Activated T-helper 1 cell treated with Interleukin-2 at 50 U/mL for 16 hours (primary cell): ENCODE measurements around the gene TPM1.

Source experiments
- DNase-seq: peaks from one replicate; pipeline ENCODE4 v3.0.0-alpha.2; 2020; ENCODE audit warnings: low read depth

TPM1 gene

GRCh38 chr15:63016234-63016633, 26.3 kb upstream of the TPM1 start:
- no peak for DNase-seq

DNA sequence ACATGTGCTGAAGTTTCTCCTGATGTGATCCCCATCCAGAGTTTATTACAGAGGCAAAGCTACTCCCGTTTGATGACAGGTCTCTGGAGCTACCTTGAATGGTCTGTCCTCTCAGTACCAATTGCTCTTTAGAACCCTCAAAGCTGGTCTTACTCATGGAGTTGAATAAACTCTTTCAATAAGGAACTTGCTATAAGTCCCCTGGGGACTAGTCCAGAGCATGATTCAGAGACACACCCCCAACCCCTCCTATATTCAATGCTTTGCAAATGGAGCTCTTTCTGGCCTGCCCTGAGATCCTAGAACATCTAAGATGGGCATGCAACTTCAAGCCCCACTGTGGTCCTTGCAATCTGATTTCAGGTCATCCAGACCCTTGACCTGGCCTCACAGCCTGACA, 23.9 kb upstream of the TPM1 start:
- DNase-seq, result no peak

DNA sequence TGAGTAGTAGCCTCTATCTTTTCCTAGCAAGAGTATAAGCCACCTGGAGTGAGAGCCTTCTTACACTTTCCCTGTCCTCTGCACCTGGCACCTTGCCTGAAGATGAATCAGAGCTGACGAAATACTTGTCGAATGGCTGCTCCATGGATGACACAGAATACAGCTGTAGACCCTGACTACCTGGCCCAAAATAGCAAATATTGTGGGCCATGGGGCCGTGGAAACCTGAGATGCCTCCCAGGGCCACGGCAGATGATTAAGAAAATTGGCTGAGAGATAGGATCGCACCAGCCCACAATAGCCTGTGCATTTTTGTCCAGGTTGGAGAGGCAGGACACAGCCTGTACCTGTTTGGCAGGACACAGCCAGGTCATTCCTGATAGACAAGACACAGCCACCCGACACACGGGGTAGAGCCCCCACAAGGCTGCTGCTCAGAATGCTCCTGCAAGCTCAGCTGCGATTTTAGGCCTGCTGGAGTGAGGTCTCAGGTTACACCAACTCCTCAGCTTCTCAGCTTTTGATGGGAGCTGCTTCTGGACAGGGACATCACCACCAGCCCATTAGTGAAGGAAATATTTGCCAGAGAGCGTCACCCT, 22.9 kb upstream of the TPM1 start:
- no peak for DNase-seq

DNA sequence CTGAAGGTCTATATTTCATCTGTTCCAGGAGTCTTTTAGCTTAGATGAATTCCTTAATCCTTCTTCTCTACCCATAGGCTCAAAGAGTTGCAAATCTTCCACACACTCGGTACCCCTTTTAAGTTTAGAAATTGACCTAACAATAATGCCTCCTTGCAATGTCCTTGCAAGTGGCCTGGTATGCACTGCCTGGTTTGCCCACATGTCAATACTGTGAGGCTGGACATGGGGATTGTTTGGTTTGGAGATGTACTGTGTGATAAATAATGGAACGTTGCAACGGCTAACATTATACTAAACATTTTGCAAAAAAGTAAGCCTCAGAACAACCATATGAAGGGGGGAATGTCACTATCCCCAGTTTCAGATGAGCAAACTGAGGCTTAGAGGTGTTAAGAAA, 22.4 kb upstream of the TPM1 start:
- no peak for DNase-seq

- DNase-seq, result no peak
Observed at GRCh38 chr15:63020759-63021430, 21.7 kb upstream of the TPM1 start.

DNA sequence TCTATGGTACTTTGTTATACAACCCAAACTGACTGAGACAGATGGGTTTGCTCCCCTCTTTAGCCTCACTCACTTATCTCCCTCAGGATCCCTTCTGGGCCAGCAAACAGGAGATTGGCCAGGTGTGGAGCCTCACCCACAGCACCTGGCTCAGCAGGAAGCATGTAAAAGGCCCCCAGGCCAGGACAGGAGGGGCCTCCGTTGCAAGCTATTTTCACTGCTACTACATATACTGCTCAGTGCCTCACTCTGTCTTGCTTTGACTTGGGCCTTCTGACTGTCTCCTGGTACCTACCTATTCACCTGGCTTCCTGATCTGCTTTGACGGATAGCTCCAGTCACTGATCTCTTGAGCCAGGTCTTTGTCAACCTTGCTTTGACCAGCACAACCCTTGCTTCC, 20.4 kb upstream of the TPM1 start:
- DNase-seq, result no peak

GRCh38 chr15:63022663-63023062, 19.9 kb upstream of the TPM1 start:
- DNase-seq, result no peak

GRCh38 chr15:63023351-63023945, 19.1 kb upstream of the TPM1 start:
- no peak for DNase-seq

GRCh38 chr15:63025460-63025859, 17.1 kb upstream of the TPM1 start:
- no peak for DNase-seq

DNA sequence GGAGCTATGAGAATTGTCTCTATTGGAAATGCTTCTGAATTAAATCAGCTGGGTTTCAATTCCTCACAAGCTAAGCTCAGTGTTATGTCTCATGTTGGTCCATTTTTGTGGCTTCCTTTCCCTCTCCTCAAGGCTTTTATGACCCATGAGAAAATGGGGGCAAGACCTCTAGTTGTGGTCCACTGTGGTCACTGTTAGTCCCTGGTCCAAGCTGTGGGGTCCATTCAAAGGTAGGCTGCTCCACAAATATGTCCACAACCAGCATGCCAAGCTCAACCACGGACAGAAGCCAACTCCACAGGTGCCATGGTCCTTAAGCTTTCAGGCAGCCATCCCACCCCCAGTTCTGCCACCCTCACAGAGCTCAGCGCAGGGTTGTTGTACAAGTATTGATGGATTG, 14.9 kb upstream of the TPM1 start:
- DNase-seq, result no peak

GRCh38 chr15:63028442-63029110, 14.0 kb upstream of the TPM1 start:
- DNase-seq, result no peak

GRCh38 chr15:63029676-63030075, 12.9 kb upstream of the TPM1 start:
- DNase-seq, result no peak

- DNase-seq, result no peak
Observed at GRCh38 chr15:63030101-63030551, 12.4 kb upstream of the TPM1 start.

DNA sequence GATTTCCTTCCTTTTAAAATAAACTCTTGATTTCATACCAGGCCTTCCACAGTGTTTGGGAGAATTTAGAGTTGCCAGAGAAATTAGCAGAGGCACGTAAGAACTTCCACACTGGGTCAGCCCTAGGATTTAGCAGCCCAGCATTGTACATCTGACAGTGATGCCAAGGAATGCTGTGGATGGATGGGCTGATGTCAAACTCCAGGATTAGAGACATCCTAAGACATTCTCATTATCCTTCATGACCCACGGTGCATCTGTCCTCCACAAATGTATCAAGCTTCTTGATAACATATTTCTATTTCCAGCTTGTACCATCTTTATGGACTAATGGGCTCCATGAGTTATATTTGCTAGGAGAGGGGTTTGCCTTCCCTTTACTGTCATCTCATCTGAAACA, 8.0 kb upstream of the TPM1 start:
- DNase-seq, result no peak

- no peak for DNase-seq
Observed at GRCh38 chr15:63035253-63035652, 7.3 kb upstream of the TPM1 start.

- no peak for DNase-seq
Observed at GRCh38 chr15:63035977-63036376, 6.6 kb upstream of the TPM1 start.

DNA sequence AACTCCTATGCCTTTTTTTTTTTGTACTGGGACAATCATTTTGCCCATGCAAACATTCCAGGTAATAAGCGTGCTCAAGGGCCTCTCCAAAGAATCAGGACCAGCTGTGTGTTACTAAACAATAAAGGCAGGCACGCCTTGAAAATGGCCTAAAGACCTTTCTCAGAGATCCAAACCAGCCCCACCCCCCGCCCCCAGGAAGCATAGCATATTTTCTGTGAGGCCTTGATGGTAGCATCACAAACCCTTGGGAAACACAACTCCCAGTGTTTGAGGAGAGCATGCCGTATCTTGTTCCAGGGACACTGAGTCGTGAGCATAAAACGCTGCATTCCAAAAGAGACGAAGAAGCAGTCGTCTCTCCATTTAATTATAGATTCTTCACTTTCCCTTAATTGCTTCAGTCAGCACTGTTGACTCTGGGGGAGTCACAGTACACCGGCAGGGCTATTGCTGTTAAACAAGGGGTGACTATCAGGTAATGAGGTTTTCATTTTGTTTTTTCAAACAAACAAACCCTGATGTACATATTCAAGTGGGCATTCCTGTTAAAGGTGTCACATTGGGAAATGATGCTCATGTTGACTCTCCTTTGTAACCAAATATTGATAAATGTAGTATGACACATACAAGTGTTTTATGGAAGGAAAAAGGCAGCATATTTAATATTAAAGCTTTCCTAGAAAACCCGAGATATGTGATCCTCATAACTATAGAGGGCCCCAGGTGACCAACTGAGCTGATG, 4.4 kb upstream of the TPM1 start:
- DNase-seq, result no peak

DNA sequence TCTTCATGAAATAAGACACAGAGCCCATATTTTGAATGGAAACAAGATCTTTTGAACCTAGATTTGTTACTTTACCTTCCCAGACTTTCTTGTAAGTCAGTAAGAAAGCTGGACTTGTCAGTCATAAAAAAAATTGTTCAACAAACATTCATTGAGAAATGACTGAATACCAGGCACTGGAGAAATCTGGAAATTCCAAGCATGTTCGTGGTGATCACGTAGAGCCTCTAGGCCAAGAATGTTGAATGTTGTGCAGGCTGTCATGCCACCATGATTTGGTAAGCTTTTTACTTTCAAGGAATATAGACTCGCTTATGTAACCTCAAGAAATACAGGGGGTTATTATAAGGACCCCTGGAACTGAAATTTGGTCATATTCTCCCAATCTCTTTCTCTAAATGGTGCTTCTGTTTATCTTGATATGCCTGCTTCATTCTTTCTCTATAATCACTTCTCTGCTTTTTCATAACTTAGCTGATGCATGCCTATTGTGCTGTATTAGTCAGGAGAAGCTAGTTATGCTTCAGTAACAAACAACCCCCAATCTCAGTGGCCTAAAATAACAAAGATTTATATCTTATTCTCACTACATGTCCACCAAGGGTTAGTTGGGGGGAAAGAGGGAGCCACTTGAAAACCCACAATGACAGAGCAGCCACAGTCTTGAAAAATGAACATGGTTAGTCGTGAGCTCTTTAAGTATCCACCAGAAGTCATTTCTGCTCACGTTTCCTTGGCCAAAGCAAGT, 3.4 kb upstream of the TPM1 start:
- DNase-seq, result no peak

- DNase-seq, result no peak
Observed at GRCh38 chr15:63039811-63040210, 2.7 kb upstream of the TPM1 start.

- no peak for DNase-seq
Observed at GRCh38 chr15:63040509-63040908, 2.0 kb upstream of the TPM1 start.

GRCh38 chr15:63040954-63041353, 1.6 kb upstream of the TPM1 start:
- DNase-seq, result no peak
